ENCODE measurements around the gene CAGE1. TPM values are rescaled to one million over a fixed set of nuclear protein-coding genes. Genes with fewer than 3 reads are reported as not detected.

Gene CAGE1
- total and polyA plus RNA-seq, 10 of the 15 experiments (the other 5 are each of a cell fraction or from before 2014, with no cell fraction given) = 0.03 to 0.42 (median 0.08) TPM; not detected in 3

GRCh38 chr6:7343546-7344475 lies 45.7 kb downstream of the CAGE1 start:
- ChIA-PET SMC1A (ENCODE audit: uncharacterized antibody, unreplicated experiment) (interaction anchor here (1.4 to 1.5 kb wide), 2 partner anchors 11 to 20 kb away, joined by 4 to 5 read pairs; no protein-coding TSS in a partner anchor), CTCF (interaction anchor here (1.3 to 2.0 kb wide), 2 partner anchors 68 to 272 kb away, joined by 3 to 8 read pairs; no protein-coding TSS in a partner anchor), POLR2A (no interaction called here), RAD21 (ENCODE audit: unreplicated experiment) (interaction anchor here (0.8 kb wide), 1 partner anchor 12 kb away, joined by 3 read pairs; no protein-coding TSS in a partner anchor)
- in situ Hi-C loops (cut with MboI) = no loop called here
- DNase-seq (ENCODE audit: low read depth, low spot score) = no peak
- Histone ChIP-seq H3K4me2 (ENCODE audit: control insufficient read depth, insufficient read depth) (no peak overlapping the region), H3K4me3 (no peak overlapping the region), H2AFZ (ENCODE audit: control insufficient read depth, low read depth, low read length) (no peak overlapping the region), H3K9me3 (replicated peaks; ENCODE audit: control insufficient read depth, insufficient read depth, low read length) (no peaks in the 10 kb centered on the region), H3K27ac (ENCODE audit: control insufficient read depth, insufficient read depth) (no peak overlapping the region), H4K20me1 (ENCODE audit: control insufficient read depth, insufficient read depth) (no peaks in the 10 kb centered on the region), H3K36me3 (ENCODE audit: control insufficient read depth in 2 of 2, insufficient read depth in 2 of 2, low read length in 1 of 2) (no peaks in the 10 kb centered on the region), H3K9ac (ENCODE audit: control insufficient read depth, insufficient read depth, low read length) (no peak overlapping the region), H3K27me3 (replicated peaks in 1 of 2; ENCODE audit: control insufficient read depth in 2 of 2, insufficient read depth in 2 of 2, low read length in 1 of 2) (peaks cover 0 to 1% of the 10 kb centered on the region in 2 experiments; a peak in 1 of 4 replicates), H3K4me1 (ENCODE audit: control insufficient read depth, insufficient read depth, low read length) (no peaks in the 10 kb centered on the region), H3K79me2 (ENCODE audit: control insufficient read depth, insufficient read depth, low read length) (no peaks in the 10 kb centered on the region)
- 79% methylated on average over 28 of the region's 29 CpGs for WGBS (ENCODE audit: insufficient coverage, insufficient replicate concordance, low lambda C conversion rate, missing lambda C conversion rate)
- no peak for TF ChIP-seq ZBTB11 (CRISPR knock-in tag; IDR thresholded peaks at IDR 0.05)
- no peak for TF ChIP-seq USF2 (IDR thresholded peaks at IDR 0.05; ENCODE audit: borderline replicate concordance, low read depth, low read length)
- TF ChIP-seq SREBF2 (IDR thresholded peaks at IDR 0.05; ENCODE audit: low read length) = no peak
- no peak for TF ChIP-seq NR2F1 (conservative IDR thresholded peaks at IDR 0.05)
- TF ChIP-seq SREBF1 (IDR thresholded peaks at IDR 0.05; ENCODE audit: low read length) = no peak
- no peak for TF ChIP-seq CREB1 (IDR thresholded peaks at IDR 0.05; ENCODE audit: low read depth)
- no peak for TF ChIP-seq BRCA1 (IDR thresholded peaks at IDR 0.05; ENCODE audit: low read depth, low read length)
- no TSS peak for BruUV-seq (replicated peaks)
- no peak for ATAC-seq
- FAIRE-seq = peak; percentile 13
- intact Hi-C loops (cut with micrococcal nuclease; ENCODE audit: unreplicated experiment) = no loop called here

Measured in GM12878 (cell line).